ENCODE measurements around the gene MRPL33.

MRPL33 gene

DNA sequence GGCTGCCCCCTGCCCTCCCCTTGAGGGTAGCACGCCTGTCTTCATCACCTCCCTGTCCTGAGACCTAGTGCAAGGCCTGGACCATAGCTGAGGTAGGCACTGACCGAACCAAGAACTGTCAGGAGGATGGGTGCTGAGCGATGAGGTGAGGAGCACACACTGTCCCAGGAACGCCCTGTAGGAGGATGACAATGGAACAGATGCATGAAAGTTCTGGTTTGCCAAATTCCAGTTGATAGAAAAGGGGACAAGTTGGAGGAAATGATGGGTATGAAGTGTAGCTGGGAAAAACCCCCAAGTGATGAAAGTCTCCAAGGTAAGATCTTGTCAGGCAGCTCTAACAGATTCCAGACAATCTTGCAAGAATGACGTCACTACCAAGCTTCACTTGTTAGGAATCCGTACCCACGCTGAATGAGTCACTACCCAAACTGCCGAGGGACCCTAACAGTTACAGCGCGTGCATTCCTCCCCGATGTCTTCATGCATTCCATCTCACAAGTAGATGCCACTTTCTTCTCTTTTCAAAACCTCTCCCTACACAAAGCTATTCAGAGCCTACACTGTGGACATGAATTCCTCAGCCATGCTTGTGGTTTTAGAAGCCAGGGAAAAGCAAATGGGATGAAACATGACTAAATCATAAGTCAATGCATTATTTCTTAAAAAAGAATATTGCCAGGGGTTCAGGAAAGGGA is 27.6 kb downstream of the MRPL33 start:
- TF ChIP-seq TCF12 (IDR thresholded peaks at IDR 0.05; ENCODE audit: low read depth), result peak; percentile 84
- peak; percentile 67; the same call in 1 of the 2 replicates for TF ChIP-seq FOXM1 (IDR thresholded peaks at IDR 0.05; ENCODE audit: borderline replicate concordance, low read depth)
- peak; percentile 8; the same call in 1 of the 2 replicates for TF ChIP-seq YY1 (IDR thresholded peaks at IDR 0.05; ENCODE audit: low read depth)
- TF ChIP-seq CREB1 (IDR thresholded peaks at IDR 0.05; ENCODE audit: low read depth), result peak; percentile 42; the same call in 1 of the 2 replicates
- TF ChIP-seq CEBPB (IDR thresholded peaks at IDR 0.05), result peak; percentile 1; the same call in 1 of the 2 replicates
- no peak for TF ChIP-seq ZBTB7A (IDR thresholded peaks at IDR 0.05; ENCODE audit: low read depth)
- peak; percentile 88 for TF ChIP-seq EP300 (IDR thresholded peaks at IDR 0.05; ENCODE audit: borderline replicate concordance)
- peak; percentile 98 for TF ChIP-seq TEAD4 (IDR thresholded peaks at IDR 0.05)
- TF ChIP-seq NFIC (IDR thresholded peaks at IDR 0.05), result no peak
- no peak; the same call in 1 of the 2 replicates for TF ChIP-seq RAD21 (IDR thresholded peaks at IDR 0.05; ENCODE audit: low read depth)
- TF ChIP-seq MAX (IDR thresholded peaks at IDR 0.05), result peak; percentile 39
- TF ChIP-seq EGR1 (IDR thresholded peaks at IDR 0.05), result no peak
- TF ChIP-seq TAF1 (IDR thresholded peaks at IDR 0.05; ENCODE audit: low read depth), result no peak
- TF ChIP-seq, protein P1, sequence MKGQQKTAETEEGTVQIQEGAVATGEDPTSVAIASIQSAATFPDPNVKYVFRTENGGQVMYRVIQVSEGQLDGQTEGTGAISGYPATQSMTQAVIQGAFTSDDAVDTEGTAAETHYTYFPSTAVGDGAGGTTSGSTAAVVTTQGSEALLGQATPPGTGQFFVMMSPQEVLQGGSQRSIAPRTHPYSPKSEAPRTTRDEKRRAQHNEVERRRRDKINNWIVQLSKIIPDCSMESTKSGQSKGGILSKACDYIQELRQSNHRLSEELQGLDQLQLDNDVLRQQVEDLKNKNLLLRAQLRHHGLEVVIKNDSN (IDR thresholded peaks at IDR 0.05), result no peak
- TF ChIP-seq REST (IDR thresholded peaks at IDR 0.05; ENCODE audit: low read depth), result no peak

DNA sequence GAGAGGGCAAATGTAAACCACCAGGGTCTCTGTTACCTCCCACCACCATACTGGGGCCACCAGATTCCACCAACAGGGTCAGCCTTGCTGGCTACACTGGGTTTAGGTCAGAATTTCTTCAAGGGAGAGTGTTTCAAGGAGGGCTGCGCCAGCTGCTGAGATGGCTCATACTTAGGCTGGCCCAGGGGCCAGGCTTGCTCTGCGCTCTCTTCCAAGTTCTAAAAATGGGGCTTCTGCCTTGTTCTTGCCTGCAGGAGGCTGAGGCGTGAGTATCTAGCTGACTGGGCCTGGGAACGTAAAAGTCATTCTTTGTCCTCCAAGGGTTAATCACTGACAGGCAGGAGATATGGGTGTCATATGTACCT is 28.1 kb downstream of the MRPL33 start:
- TF ChIP-seq RAD21 (IDR thresholded peaks at IDR 0.05; ENCODE audit: low read depth) (no peak), ZBTB7A (IDR thresholded peaks at IDR 0.05; ENCODE audit: low read depth) (no peak), TCF12 (IDR thresholded peaks at IDR 0.05; ENCODE audit: low read depth) (no peak), TAF1 (IDR thresholded peaks at IDR 0.05; ENCODE audit: low read depth) (no peak)

DNA sequence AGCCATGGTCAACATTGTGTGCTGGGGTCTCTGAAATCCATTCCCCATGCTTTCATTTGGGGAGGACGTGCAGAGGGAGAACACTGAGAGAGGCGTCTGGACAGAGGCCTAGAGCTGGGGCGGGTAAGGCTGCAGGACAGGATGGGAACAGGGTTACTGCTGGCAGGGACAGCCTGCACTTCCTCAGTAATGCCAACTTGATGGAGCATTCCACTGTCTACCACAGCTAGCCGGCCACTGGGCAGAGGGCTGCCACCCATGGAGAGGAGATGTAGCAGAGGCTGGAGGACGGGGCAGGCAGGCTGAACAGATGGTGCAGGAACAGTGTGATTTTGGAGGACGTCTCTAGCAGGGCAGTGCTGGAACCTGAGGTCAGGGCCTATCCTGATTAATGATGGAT is 29.3 kb downstream of the MRPL33 start:
- TF ChIP-seq RAD21 (IDR thresholded peaks at IDR 0.05; ENCODE audit: low read depth) (no peak), YY1 (IDR thresholded peaks at IDR 0.05; ENCODE audit: low read depth) (no peak), TCF12 (IDR thresholded peaks at IDR 0.05; ENCODE audit: low read depth) (no peak), CEBPB (IDR thresholded peaks at IDR 0.05) (no peak), EGR1 (IDR thresholded peaks at IDR 0.05) (no peak), NFIC (IDR thresholded peaks at IDR 0.05) (no peak)
- TF ChIP-seq, protein P1 (IDR thresholded peaks at IDR 0.05), result no peak

GRCh38 chr2:27802547-27802946 is 31.0 kb downstream of the MRPL33 start:
- TF ChIP-seq EGR1 (IDR thresholded peaks at IDR 0.05) (no peak), TCF12 (IDR thresholded peaks at IDR 0.05; ENCODE audit: low read depth) (no peak), YY1 (IDR thresholded peaks at IDR 0.05; ENCODE audit: low read depth) (no peak), REST (IDR thresholded peaks at IDR 0.05; ENCODE audit: low read depth) (no peak), MAX (IDR thresholded peaks at IDR 0.05) (no peak), EP300 (IDR thresholded peaks at IDR 0.05; ENCODE audit: borderline replicate concordance) (no peak), NFIC (IDR thresholded peaks at IDR 0.05) (no peak), FOXM1 (IDR thresholded peaks at IDR 0.05; ENCODE audit: borderline replicate concordance, low read depth) (no peak), CREB1 (IDR thresholded peaks at IDR 0.05; ENCODE audit: low read depth) (no peak), TAF1 (IDR thresholded peaks at IDR 0.05; ENCODE audit: low read depth) (no peak), TEAD4 (IDR thresholded peaks at IDR 0.05) (no peak), RAD21 (IDR thresholded peaks at IDR 0.05; ENCODE audit: low read depth) (no peak)
- TF ChIP-seq, protein P1 (IDR thresholded peaks at IDR 0.05), result no peak

GRCh38 chr2:27803046-27803445 is 31.5 kb downstream of the MRPL33 start:
- TF ChIP-seq RAD21 (IDR thresholded peaks at IDR 0.05; ENCODE audit: low read depth), result no peak
- no peak for TF ChIP-seq FOXM1 (IDR thresholded peaks at IDR 0.05; ENCODE audit: borderline replicate concordance, low read depth)
- TF ChIP-seq TAF1 (IDR thresholded peaks at IDR 0.05; ENCODE audit: low read depth), result no peak
- TF ChIP-seq EGR1 (IDR thresholded peaks at IDR 0.05), result no peak
- no peak for TF ChIP-seq MAX (IDR thresholded peaks at IDR 0.05)
- no peak for TF ChIP-seq CREB1 (IDR thresholded peaks at IDR 0.05; ENCODE audit: low read depth)
- TF ChIP-seq TCF12 (IDR thresholded peaks at IDR 0.05; ENCODE audit: low read depth), result no peak
- TF ChIP-seq, protein P1 (IDR thresholded peaks at IDR 0.05), result no peak
- no peak for TF ChIP-seq ZBTB7A (IDR thresholded peaks at IDR 0.05; ENCODE audit: low read depth)
- TF ChIP-seq TEAD4 (IDR thresholded peaks at IDR 0.05), result no peak
- no peak for TF ChIP-seq YY1 (IDR thresholded peaks at IDR 0.05; ENCODE audit: low read depth)

Data from Ishikawa (cell line).